ENCODE results near the gene SELL.

DNA sequence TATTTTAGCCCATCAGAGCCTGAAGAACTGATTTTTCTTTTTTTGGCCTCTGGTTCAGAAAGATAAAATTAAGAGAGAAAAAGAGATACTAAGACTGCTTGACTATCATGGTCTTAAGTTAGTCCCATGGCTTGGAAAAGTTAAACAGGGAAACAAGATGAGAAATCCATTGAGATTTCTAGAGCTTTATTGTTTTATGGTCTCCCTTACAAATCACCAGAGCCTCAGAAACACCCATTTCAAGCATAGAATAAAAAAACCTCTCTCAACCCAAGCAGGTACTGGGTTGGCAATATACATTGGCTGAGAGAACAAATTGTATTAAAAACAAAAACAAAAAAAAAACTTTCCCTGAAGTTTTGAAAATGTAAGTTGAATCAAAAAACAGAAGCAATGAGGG, 18.6 kb upstream of the SELL start:
- TF ChIP-seq, protein P1, sequence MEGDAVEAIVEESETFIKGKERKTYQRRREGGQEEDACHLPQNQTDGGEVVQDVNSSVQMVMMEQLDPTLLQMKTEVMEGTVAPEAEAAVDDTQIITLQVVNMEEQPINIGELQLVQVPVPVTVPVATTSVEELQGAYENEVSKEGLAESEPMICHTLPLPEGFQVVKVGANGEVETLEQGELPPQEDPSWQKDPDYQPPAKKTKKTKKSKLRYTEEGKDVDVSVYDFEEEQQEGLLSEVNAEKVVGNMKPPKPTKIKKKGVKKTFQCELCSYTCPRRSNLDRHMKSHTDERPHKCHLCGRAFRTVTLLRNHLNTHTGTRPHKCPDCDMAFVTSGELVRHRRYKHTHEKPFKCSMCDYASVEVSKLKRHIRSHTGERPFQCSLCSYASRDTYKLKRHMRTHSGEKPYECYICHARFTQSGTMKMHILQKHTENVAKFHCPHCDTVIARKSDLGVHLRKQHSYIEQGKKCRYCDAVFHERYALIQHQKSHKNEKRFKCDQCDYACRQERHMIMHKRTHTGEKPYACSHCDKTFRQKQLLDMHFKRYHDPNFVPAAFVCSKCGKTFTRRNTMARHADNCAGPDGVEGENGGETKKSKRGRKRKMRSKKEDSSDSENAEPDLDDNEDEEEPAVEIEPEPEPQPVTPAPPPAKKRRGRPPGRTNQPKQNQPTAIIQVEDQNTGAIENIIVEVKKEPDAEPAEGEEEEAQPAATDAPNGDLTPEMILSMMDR (optimal IDR thresholded peaks at IDR 0.05 in 1 of 3, IDR thresholded peaks at IDR 0.05 in 1 of 3, conservative IDR thresholded peaks at IDR 0.05 in 1 of 3; ENCODE audit: extremely low read depth in 1 of 3, insufficient read depth in 2 of 3, low read length in 3 of 3) = no peak
- TF ChIP-seq EZH2 (IDR thresholded peaks at IDR 0.05; ENCODE audit: low read length) = no peak

Measured in keratinocyte (primary cell).